Hypothalamus (tissue), 51 donors: ENCODE measurements around the gene SST.
"Not testable (repeated sequence)": the region's sequence is repeated elsewhere in the genome, so short reads cannot be mapped to it uniquely, and the experiment has no call there.

Experiments used
- DNase-seq, 51 donors: peaks; one replicate each; lab custom pipeline; 2025; lab: John Stamatoyannopoulos, UW

Gene SST

DNA sequence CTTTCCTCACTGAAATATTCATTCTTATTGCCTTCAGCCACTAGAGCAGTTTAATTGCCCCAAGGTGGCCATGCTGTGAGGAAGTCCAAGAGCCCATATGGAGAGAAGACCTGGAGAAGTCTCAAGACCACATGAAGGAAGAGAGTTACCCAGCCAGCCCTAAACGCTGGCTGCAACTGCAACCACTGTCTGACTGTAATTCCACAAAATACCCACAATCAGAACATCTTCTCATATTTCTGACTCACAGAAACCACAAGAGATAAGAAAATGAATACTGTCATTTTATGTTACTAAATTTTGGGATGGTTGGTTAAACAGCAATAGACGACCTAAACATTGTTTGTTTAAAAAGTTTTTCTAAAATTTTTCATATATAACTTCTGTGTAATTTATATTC lies 14.7 kb upstream of the SST start:
- no peak for DNase-seq

DNA sequence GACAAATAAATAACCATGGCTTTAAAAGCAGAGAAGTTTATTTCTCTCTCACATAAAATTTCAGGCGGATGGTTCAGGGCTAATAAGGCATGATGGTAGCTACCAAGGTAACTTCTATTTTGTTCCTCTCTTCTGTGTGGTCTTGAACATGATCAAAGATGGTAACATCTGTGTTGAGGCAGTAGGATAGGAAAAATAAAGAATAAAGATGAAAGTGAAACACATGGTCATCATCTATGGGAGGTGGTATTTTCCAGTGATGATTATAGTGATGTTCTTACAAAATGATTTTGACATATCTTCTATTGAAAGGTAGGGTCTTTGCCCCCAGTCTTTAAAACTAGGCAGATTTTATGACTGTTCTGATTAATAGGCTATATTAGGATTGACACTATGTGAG lies 14.2 kb upstream of the SST start:
- no peak for DNase-seq

DNA sequence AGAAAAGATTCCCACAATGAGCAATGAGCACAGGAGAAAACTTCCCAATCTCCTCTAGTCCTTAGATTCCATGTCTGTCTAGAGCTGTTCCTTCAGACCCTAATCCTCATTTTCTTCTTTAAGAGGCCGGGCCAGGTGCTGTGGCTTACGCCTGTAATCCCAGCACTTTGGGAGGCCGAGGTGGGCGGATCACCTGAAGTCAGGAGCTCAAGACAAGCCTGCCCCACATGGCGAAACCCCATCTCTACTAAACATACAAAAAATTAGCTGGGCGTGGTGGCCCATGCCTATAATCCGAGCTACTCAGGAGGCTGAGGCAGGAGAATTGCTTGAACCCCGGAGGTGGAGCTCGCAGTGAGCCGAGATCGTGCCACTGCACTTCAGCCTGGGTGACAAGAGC lies 11.6 kb upstream of the SST start:
- not testable (repeated sequence) for DNase-seq

DNA sequence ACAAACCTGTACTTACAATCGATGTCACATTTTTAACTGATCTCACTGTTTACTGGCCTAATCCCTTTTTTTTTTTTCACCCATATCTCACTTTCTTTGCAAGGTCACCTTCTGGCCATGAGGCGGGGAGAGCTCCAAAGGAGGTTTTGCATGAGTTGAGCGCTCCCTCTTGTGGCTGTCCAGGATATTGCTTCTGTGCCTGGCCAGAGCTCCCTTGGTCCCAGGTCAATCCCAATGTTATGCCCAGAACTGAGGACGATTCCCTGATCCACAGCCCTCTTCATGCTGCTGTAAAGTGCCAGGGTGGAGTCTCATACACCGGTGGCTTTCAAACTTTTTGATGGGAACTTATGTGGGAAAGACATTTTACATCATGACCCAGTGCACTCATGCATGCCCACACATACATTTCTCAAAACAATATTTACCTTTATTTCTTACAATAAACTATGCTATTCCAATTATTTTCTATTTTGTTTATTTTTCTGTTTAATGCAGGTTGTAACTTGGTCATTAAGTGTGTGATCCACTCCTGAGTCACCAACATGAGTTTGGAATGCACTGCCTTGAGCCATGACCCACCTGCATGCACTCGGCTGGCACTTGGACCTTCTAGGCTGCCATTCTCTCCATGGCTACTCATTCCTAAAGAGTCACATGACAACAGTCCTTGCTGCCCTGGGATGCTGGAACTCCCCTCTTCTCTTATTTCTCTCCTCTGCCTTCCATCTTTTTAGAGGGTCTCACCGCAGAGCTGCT lies 9.6 kb upstream of the SST start:
- DNase-seq = peak in 44 of 51 donors; percentile 8 to 80 (median 50)

DNA sequence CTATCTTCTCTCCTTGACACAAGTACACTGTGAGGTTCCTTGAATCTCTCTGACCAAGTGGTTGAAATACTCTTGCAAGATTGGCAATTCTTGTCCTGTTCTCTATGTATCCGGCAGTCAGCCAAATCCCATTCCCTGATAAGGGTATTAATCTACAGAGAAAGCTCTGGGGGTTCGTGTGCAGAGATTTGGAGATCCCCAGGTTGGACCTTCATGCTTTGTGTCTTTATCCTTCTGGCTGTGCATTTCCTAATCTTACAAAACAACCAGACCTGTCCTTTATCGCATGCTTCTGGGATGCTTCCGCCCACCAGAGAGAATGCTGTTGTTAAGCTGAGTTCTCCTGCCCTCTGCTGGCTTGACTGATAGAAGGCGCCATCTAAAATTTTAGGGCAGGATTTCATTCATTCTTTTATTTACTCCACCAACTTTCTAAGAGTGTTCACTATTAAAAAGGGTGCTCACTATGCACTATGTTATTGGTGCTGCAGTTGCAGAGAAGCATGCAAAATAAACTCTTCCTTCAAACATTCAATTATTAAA lies 8.6 kb upstream of the SST start:
- DNase-seq = peak in 22 of 51 donors; percentile 2 to 55 (median 14)

DNA sequence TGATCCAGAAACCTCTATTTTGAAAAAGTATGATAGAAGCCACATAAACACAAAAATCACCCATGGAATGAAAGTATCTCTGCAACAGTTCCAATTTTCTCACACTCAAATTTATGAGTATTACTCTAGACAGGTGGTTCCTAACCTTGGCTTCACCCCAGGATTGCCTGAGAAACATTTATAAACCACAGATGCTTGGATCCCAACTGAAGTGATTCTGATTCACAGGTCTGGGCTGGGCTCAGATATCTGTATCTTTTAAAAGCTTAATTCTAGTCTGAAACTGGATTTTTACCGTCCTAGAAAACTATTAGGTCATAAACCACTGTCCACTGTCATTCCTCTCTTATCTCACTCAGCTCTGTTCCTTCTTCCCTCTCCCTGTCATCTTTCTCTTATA lies 7.4 kb upstream of the SST start:
- no peak for DNase-seq

DNA sequence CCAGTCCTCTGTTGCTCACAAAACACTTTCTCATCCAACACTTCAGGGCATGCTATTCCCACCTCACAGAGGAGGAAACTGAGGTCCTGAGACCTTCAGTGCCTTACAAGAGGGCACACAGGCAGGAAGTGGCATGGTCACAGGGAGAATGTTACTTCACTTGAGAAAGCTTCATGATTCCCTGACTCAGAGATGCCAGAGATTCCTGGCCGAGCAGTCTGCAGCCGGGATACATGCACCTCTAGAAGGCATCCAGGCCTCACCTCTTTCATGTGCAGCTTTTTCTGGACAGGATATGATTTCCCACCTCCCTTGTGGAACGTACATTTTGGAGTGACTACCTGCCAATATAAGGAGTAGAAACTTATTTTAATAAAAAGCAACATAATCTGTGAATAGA lies 2.8 kb upstream of the SST start:
- no peak for DNase-seq

DNA sequence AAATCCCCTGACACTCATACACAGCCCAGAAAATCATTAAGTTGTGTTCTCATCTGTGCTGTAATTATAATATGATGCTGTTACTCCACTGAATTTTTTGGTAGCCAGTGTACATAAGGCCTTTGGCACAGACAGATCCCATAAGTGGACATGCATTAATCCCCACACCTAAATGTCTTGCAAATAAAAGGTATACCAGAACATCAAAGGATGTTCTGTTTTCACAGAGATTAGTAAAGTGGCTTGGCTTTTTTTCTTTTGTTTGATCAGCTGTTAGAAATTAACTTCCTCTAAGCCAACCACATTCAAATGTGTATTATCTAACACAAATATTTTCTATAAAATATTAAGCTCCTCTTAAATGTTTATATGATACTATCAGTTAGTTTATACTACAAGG lies 2.7 kb downstream of the SST start:
- DNase-seq = no peak

DNA sequence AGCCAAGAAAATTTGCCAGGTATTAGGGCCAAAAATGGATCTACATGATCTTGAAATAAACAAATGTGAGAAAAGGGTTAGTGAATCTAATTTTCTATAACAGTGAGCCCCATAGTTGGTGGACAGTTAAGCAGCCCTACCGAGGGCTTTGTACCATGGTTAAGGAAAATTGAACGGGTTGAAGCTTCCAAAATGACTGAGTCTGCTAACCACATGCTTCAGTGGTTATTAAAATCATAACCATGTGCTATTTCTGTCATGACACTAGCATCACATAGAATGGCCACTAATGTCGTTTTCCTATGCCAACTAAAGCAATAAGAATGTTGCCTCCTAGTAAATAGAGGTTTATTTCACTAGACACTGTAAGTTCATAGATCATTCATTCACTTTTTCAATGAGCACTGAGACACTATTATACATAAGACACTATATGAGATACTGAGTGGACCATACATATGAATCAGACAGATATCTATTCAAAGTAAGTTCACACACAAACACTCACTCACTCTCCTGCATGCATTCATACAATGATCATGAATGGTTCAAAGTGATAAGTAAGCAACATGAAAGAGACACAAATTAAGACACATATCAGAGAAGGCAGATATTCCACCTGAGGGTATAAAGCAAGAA lies 4.3 kb downstream of the SST start:
- DNase-seq = no peak

DNA sequence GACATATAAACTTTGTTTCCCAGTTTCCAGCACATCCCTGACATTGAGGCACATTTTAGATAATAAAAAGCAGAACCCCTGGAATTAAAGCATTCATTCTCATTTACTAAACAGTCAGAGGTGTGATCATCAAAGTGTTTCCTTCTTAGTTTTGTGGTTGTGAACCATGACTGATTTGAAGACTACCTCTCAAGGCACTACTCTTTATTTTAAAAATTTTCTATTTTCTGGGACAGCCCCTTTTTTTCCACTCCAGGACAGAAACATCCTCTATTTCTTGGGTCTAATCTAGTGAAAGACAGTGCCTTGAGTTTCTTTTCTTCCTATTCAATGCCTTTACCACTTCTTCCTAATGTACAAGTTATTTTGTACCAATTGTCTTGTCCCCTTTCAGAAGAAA lies 5.2 kb downstream of the SST start:
- DNase-seq = no peak

DNA sequence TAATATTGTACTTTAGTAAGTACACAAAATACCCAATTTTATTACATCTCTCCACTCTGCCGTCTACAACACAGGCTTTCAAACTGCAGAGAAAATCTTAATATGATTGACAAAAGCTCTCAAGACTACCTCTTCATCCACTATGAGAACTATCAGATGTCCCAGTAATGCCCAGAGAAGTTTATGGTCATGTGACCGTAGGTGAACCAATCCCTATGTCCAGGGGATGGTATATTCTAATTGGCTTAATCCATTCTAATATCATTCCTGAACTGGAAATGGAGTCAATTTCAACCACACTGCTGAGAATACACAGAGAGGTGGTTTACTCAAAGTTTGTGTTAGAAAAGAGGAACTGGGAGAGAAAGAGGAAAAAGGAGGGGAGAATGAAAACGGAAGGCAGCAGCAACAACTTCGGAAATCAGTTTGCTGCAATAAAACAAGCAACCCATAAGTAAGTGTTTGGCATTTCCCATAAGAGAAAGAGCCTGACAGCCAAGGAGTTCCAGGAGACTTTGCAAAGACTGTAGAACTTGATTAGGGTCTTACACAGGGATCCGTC lies 7.3 kb downstream of the SST start:
- no peak for DNase-seq

DNA sequence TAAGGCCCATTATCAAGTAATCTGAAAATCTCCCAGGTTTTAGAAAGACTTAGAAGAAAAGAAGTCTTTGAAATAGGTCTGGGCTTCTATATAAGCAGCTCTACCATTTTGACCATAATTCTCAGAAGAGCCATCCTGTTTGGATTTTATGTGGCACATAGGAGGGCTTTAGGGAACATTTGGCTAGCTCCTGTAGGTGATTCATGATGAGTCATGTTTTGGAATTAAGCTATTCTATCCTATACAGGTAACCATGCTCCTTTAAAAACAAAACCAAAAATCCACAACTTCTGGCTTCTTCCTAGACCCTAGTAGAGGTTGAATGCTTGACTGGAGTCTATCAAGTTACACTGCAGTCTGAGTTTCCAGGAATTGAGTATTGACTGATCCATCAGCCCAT lies 8.9 kb downstream of the SST start:
- DNase-seq = no peak

DNA sequence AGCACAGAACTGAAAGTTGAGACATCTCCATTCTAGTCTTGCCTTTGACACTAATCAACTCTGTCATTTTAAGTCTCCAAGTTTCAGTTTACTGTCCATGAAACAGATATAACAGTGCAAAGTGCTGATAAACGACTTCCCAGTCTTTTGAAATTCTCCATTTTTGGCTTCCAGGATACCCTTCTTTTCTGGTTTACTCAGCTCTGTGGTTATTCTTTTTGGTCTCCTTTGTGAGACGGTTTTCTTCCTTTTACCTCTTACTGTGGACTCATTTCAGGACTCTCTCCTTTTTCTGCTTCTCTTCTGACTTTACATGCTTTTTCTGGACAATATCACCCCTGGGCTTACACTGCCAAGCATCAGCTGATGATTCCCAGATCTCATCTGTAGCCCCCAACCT lies 18.9 kb downstream of the SST start:
- DNase-seq = no peak

DNA sequence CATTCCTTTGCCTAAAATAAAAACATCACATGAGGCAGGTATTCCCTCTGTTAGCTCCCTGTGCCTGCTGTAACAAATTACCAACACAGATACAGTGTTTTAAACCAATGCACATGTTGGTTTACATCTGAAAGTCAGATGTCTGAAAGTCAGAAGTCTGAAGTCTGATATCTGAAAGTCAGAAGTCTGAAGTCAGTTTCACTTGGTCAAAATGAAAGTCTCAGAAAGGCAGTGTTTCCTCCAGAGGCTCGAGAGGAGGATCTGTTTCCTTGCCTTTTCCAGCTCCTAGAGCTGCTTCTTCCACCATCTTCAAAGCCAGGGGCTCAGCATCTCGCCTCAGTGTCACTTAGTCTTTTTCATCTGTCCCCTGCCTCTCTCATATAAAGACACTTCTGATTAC lies 22.0 kb downstream of the SST start:
- no peak for DNase-seq

DNA sequence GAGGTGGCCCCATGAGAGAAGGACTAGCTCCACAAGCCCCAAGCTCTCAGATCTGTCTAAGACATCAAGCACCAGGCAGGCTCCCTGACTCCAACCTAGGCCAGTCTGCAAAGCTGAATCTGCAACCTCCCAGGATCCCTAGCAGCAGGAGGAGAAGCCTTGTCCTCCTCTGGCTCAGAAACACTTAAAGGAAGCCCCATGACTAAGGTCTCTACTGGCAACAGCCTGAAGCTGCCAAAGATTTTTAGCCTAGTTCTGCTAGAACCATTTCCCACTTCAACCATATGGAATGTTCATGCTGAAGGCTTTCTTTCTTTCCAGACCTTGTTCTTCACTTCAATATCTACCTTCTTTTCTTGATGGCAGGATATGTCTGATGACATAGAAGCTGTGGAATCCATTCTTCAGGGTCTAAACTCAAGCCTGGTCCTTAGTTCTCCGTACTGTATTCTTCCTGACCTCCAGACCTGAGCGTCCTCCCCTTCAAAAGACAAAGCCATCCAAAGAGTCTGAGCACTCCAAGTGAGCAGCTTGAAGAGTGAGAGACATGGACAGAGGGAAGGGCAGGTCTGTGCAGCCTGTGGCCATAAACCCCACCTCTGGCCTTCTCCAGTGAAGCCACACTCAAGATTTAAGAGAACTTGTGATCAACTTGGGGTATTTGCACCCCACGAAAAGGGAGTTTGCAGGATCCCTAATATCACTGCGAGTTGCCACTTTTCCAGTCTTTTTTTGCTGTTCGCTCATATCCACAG lies 23.1 kb downstream of the SST start:
- DNase-seq = no peak

DNA sequence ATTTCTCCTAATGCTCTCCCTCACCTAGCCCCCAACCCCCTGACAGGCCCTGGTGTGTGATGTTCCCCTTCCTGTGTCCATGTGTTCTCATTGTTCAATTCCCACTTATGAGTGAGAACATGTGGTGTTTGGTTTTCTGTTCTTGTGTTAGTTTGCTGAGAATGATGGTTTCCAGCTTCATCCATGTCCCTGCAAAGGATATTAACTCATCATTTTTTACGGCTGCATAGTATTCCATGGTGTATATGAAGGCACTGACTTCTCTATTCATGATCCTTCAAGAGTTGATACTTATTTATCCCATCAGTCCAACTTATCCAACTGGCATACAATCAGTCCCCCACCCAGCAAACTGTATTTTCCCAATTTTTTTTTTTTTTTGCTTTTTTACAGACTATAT lies 24.8 kb downstream of the SST start:
- DNase-seq = not testable (repeated sequence)

DNA sequence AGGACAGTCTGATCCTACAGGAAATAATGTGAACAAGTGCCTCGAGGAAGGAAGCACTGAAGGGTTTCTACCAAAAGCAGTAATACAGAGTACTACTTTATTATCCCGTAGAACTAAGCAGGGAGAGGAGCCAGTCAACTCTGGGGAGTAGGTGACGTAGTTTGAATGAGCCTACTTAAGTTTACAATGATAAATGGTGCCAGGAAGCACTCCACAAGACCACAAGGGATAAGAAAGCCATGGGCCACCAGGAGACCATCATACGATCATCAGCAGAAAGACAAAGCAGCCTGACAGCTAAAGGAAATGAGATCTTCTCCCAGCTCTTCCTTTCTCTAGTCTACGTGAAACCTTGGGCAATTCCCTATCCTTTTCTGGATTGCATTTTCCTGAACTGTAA lies 27.3 kb downstream of the SST start:
- no peak for DNase-seq

DNA sequence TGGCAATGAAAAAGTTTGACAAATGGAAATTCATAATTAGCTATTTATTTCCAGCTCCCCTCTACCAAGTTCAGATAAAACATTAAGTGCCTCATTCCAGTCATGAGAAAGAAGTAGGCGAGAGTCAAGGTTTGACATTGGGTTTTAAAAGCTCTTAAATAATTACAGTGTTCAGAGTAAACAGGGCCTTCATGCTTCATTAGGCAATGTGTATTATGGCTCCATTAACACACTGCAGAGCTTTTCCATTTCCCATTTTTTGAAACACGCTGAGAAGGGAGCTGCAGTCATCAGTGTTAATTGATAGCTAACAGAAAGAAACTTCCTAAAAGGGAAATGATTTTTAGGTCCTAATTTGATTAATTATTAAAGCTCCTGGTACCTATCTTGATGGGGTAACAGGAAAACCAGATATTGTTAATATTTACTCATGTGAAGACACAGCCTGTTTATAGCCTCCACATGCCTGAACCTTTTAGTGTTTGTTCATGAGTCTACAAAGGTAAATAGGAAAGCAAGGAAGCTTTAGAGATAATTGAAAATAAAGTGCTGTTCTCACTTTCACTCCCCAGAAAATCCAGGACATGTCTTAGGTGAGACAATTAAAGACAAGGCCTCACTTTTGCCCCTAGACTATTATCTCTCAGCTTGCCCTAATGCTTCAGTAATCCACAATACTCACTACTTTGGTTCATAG lies 28.7 kb downstream of the SST start:
- DNase-seq = no peak

DNA sequence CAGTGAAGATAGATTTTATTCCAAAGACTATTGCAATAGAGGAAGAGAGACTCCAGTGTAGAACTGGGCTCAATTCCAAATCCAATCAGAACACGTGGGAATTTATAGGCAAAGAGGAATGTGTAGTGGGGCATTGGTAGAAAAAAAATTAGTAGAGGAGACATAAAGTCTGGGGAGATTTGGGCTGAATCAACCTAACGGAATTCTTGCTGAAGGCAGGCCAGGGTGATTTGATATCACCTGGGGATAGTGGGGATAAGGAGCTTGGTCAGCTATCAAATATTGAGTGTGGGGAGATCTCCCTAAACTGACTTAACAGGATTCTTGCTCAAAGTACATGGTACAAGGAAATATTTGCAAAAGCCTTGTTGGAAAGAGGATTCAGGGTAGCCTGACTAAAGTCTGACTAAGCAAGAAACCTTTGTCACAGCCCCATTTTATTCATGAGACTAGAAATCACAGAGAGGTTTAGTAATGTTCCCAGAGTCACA lies 29.6 kb downstream of the SST start:
- DNase-seq = no peak

DNA sequence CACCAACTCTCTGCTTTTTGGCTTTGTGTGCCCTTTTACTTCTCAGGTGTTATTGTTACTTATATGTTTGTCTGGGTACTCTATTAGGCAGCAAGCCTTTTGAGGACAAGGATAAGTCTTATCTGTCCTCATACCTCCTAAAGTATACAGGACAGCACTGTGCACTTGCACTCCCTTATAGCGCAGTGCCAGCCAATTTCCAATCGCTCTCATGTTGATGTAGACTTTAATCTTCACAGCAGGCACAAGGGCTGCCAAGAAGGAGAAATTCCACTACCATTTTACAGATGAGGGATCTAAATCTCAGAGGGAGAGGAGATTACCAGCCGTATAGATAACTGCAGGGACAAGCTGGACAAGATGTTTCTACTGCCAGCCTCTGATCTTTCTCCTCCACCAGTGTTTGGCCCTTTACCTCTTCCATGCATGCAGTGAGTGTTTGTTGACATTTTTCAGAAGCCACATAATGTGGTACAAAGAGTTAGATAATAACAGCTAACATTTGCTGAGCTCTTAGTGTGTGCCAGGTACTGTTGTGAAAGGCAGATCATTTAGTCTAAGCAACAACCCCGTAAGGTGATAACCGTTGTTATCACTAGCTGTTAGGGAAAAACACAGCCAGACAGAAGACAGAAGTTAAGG lies 30.1 kb downstream of the SST start:
- no peak for DNase-seq
